Measurements from ENCODE around the gene ZNF668.

DNA sequence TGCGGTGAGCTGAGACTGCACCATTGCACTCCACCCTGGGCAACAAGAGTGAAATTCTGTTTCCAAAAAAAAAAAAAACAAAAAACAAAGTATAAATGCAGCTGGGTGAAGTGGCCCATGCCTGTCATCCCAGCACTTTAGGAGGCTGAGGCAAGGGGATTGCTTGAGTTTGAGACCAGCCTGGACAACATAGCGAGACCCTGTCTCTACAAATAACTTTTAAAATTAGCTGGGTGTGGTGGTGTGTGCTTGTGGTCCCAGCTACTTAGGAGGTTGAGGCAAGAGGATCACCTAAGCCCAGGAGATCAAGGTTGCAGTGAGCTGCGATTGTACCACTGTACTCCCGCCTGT, 50.8 kb downstream of the ZNF668 start:
- no peak for TF ChIP-seq EZH2 (IDR thresholded peaks at IDR 0.05)
- TF ChIP-seq, protein P1, sequence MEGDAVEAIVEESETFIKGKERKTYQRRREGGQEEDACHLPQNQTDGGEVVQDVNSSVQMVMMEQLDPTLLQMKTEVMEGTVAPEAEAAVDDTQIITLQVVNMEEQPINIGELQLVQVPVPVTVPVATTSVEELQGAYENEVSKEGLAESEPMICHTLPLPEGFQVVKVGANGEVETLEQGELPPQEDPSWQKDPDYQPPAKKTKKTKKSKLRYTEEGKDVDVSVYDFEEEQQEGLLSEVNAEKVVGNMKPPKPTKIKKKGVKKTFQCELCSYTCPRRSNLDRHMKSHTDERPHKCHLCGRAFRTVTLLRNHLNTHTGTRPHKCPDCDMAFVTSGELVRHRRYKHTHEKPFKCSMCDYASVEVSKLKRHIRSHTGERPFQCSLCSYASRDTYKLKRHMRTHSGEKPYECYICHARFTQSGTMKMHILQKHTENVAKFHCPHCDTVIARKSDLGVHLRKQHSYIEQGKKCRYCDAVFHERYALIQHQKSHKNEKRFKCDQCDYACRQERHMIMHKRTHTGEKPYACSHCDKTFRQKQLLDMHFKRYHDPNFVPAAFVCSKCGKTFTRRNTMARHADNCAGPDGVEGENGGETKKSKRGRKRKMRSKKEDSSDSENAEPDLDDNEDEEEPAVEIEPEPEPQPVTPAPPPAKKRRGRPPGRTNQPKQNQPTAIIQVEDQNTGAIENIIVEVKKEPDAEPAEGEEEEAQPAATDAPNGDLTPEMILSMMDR (IDR thresholded peaks at IDR 0.05), result no peak
